Left renal cortex interstitium (tissue), 4 donors: ENCODE data around the gene LMNB1. TPM values are rescaled to one million over a fixed set of nuclear protein-coding genes. Genes with fewer than 3 reads are reported as not detected.
"Not testable (repeated sequence)": the region's sequence is repeated elsewhere in the genome, so short reads cannot be mapped to it uniquely, and the experiment has no call there.

Source experiments
- DNase-seq, 4 donors: peaks; one replicate each; pipeline ENCODE4 v3.0.0-alpha.2; 2013; ENCODE audit warnings: low read depth in 4 of 4, low spot score in 2 of 4, missing footprints in 1 of 4
- polyA plus RNA-seq, 4 donors: library from polyadenylated mRNA; unstranded; fragments of 120-200 nt; gene quantifications; one replicate each; pipeline ENCODE4 v1.2.1, GENCODE V29; 2013; ENCODE audit not compliant: insufficient read length in 4 of 4

Gene LMNB1, protein sequence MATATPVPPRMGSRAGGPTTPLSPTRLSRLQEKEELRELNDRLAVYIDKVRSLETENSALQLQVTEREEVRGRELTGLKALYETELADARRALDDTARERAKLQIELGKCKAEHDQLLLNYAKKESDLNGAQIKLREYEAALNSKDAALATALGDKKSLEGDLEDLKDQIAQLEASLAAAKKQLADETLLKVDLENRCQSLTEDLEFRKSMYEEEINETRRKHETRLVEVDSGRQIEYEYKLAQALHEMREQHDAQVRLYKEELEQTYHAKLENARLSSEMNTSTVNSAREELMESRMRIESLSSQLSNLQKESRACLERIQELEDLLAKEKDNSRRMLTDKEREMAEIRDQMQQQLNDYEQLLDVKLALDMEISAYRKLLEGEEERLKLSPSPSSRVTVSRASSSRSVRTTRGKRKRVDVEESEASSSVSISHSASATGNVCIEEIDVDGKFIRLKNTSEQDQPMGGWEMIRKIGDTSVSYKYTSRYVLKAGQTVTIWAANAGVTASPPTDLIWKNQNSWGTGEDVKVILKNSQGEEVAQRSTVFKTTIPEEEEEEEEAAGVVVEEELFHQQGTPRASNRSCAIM
- polyA plus RNA-seq: 100 to 1,000 TPM; 112 to 120 (median 113) TPM

DNA sequence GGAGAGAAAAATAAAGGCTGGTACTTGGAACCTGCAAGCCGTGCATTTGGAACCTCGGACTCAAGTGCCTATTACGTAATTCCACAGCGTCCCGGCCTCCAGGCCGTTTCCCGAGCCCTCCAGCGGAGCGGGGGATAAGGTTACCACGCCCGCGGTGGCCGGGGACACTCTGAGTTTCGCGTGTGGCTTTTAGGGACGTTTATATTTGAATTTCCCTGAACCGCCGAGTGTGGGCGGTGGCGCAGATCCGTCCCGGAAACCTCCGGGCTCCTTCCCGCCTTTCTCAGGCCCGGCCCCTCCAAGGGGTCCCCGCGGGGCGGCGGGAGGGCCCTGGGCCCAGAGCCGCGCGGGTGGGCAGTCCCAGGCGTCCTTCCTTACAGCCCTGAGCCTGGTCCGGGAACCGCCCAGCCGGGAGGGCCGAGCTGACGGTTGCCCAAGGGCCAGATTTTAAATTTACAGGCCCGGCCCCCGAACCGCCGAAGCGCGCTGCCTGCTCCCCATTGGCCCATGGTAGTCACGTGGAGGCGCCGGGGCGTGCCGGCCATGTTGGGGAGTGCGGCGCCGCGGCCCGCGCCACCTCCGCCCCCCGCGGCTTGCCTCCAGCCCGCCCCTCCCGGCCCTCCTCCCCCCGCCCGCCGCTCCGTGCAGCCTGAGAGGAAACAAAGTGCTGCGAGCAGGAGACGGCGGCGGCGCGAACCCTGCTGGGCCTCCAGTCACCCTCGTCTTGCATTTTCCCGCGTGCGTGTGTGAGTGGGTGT lies at the start of gene LMNB1:
Gene LMNB1, plus strand, starts transcription at position 638 of the 758 bp plus-strand sequence. CDS start 373 bp downstream, outside the sequence.
- DNase-seq: peak; percentile 80 to 90 (median 88)

DNA sequence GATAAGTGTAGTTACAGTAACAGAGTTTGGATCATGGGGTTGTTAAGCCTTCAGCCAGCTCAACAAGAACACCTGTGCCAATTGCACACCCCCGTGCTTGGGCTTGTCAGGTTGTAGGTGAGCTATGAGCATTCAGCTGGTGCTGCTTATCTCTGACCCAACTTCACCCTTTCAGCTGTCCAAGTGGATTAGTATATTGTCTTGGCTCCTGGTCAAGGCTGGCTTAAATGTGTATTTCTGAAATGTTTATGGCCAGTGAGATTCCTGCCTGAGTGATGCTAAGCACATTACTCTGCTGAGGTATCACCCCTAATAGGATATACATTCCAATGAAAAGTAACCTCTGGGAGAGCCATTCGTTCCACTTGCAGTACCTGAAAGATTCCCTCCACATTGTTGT lies 44.2 kb upstream of the LMNB1 start:
- DNase-seq: no peak

DNA sequence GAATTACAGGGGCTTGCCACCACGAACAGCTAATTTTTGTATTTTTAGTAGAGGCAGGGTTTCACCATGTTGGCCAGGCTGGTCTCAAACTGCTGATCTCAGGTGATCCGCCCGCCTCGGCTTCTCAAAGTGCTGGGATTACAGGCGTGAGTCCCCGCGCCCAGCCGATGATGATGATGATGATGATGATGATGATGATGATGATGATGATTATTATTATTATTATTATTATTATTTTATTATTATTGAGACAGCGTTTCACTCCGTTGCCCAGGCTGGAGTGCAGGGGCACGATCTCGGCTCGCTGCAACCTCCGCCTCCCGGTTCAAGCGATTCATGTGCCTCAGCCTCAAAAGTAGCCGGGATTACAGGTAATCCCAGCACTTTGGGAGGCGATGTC lies 42.4 kb upstream of the LMNB1 start:
- DNase-seq: not testable (repeated sequence)

DNA sequence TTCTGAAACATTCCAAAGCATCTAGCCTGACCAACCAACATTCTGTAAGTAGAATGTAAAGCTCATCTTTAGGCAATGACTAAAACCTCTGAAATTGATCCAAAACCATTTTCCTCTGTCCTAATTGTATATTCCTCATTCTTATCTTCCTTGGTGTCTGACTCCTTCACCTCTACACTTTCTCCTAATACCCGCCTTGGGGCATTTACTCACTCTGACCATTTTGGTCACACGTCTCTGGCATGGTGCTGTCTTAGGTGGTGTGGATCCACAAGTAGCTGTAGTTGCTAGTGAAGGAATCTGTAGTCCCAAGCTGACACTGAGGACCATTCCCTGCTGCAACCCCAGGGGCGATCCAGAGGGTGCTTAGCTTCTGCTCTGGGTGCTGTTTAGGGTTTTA lies 40.8 kb upstream of the LMNB1 start:
- no peak for DNase-seq

DNA sequence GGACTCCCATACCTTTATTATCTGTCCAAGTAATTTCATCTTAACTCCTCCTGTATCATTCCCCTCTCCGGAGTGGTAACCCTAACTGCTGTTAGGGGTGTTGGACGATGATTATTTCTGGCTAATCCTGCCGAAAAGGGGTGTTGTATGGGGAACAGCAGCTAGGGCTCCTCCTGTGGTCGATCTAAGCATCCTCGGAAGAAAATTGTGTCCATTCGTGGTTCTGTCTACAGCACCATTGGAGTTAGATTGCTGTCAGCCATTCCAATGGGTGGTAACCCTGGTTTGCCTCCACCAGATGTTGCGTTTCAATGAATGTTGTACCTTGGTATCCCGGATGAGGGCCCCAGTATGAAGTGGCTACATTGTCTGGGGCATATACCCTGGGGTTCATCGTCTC lies 35.6 kb upstream of the LMNB1 start:
- DNase-seq: no peak

DNA sequence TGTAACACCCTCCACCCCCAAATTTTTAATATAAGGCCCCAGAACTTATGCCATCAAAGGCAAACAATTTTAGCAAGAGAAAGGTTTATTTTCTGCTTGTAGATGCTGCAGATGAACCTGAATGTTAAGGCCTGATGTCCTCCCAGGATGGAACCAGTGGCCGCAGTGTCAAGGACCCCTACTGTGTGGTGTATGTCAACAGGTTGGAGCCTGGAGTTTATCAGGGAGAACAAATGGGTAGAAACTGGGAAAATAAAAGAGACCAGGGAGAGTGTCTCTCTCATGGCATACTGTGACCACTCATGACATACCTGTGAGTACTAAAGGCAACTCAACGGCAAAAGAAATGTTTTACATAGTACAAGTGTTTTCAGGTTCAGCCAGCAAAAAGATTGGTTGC lies 34.5 kb upstream of the LMNB1 start:
- DNase-seq: no peak

DNA sequence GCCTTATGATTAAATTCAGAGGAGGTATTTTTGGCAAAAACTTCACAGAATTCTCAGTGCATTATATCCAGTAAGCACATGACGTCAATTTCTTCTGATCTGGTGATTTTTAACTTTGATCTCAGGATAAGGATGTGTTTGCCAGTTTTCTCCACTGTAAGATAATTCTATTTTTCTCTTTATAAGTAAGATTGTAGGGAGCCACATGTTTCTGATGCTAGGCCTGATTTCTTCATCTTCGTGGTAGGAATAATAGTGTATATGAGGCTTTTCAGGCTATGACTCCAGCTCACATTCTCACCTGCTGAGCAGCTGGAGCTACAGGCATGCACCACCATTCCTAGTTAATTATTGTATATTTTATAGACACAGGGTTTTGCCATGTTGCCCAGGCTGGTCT lies 32.1 kb upstream of the LMNB1 start:
- no peak for DNase-seq

DNA sequence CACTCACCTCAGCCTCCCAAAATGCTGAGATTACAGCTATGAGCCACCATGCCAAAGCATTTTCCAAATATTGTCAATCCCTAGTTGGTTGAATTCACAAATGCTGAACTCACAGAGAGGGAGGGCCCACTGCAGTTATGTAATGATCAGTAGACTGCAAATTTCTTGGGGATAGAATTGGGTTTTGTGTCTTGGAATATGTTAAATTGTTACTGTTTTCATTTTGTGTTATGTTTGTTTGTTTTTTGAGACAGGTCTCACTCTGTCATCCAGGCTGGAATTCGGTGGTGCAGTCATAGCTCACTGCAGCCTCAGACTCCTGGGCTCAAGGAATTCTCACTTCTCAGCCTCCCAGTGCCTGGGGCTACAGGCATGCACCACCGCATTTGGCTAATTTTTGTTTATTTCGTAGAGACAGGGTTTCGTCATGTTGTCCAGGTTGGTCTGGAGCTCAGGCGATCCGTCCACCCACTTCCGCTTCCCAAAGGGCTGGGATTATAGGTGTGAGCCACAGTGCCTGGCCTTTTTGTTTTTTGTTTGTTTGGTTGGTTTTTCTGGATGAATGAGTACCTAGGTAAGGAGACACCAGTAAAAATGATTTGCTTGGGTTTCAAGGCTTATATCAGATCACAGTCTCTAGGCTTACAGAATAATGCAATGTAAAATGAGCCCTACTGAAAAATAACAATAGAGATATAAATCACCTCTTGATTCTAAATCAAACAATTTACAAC lies 31.5 kb upstream of the LMNB1 start:
- DNase-seq: no peak

DNA sequence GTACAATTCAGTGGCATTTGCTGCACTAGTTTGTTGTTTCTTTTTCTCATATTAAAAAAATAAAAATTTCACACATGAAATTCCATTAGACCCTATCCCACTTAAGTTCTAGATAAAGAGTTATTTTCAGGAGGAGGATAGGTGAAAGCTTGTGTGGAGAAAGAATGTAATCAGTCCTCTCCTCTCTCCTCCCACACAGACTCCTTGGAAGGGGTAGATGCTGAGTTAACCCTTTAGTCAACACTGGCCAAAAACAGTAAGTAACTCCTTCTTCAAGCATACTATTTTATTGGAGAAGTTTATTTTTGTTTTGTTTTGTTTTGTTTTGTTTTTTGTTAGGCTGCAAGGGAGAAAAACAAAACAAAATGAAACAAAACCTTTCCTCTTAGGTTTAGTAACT lies 30.6 kb upstream of the LMNB1 start:
- no peak for DNase-seq

DNA sequence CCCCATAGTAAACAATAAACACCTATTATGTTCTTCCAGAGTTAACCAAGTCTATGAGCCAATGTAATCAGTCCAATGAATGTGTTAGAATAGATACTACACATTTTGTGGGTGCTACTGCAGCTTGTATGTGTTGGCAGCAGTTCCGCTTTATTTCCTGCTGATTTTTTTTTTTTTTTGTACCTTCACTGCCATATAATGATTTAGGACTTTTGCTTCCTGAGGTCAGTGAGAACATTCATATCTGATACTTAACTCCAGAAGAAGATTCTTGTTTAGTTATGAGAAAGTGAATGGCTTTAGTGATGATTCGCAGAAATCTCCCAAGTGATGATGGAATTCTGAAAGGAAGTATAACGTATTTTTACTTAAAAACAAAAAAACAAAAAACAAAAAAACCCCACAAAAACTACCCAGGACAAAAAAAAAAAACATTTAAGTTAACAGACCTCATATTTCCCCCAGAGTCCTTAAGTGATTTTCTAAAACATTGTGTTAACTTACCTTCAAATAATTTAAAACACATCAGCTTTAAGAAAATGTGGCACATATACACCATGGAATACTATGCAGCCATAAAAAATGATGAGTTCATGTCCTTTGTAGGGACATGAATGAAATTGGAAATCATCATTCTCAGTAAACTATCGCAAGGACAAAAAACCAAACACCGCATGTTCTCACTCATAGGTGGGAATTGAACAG lies 24.7 kb upstream of the LMNB1 start:
- DNase-seq: no peak

DNA sequence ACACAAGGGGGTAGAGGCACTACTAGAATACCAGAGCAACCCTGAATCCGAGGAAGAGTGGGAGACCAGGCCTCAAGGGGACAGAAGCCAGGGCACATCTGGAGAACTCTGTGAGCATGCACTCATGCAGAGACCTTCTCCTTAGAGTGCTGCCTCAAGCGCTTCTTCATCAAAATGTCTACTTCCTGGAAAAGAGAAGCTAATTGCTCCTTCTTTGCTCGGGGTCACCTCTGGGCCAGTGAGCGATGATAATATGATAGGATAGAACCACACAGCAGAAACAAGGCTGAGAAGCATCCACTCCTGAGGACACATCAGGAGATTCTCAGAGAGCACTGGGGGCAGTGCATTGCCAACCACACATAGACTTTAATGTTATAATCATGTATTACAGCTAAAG lies 23.7 kb upstream of the LMNB1 start:
- no peak for DNase-seq

DNA sequence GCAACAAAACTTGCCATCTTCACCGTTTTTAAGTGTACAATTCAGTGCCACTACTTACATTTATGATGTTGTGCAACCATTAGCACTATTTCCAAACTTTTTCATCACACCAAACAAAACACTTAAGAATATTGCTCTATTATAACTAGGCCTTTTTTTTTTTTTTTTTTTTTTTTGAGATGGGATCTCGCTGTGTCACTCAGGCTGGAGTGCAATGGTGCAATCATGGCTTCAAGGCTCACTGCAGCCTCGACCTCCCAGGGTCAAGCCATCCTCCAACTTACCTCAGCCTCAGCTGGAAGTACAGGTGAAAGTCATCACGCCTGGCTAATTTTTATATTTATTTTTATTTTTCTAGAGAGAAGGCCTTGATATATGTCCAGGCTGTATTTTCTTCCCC lies 22.3 kb upstream of the LMNB1 start:
- DNase-seq: no peak

DNA sequence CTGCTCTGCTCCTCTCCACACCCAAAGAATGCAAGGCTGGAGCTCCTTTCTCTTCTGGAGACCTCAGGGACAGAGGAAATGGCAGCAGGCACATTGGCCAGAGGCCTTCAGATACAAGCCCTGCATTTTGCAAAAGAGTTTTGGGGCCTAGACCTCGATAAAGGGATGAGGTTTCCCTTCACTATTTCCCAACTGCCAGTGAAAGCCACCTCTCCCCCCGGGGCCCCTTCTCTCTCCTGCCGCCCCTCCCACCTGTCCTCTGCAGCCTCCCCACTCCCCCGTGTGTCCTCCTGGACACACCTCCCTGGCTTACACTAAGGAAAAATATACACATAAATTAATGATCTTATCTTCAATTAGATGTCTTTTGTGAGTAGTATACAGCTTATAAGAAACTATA lies 21.3 kb upstream of the LMNB1 start:
- DNase-seq: no peak

DNA sequence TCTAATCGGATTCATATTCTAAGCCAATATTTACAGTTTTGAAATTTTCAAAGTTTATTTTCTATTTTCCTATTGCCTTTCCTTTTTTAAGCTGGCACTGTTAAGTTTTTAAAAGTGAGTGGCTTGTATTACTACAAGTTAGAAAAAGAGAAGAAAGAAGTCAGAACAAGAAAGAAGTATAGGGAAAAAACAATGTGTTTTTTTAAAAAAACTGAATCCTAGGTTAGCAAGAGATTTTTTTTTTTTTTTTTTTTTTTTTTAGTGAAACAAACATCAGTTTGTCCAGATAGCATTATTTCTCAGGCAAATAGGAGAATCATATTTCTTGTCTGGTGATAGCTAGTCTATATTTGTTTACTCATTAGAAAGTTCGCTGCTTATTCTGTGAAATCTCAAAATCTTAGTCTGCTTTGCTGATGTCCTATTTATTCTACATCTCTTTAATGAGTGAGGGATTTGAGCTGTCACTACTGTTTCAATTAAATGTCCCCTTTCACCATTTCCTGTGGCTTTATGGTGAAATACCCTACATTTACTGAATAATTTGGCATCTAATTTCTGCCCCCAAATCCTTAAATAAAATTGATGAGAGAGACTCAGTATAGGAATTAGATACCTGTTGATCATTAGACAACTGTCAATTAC lies 19.1 kb upstream of the LMNB1 start:
- no peak for DNase-seq

DNA sequence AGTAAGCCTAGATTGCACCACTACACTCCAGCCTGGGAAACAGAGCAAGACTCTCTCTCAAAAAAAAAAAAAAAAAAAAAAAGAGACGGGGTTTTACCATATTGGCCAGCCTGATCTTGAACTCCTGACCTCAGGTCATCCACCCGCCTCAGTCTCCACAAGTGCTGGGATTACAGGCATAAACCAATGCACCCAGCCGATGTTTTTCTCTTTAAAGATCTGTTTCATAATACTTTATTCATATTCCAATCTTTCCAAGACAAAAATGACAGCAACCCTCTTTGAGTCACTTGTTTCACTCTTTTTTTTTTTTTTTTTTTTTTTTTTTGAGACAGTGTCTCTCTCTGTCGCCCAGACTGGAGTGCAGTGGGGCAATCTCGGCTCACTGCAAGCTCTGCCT lies 13.6 kb upstream of the LMNB1 start:
- DNase-seq: no peak

DNA sequence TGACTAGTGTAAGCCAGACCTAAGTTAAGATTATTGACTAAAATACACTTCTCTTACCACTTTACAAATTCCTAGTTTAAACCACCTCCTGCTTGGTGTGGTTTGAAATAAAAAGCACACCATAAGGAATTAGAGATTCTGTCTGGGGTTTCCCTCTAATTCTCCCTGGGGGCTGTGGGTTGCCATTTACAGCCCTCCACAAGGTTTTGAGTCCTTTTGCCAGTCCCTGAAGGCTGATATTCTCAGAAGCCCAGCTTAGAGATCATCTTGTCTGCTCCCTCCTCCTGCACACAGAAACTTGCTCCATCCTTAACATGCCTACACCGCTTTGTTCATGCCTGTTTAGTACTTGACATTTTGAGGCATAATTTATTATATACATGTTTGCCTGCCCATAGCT lies 7.2 kb upstream of the LMNB1 start:
- DNase-seq: no peak

DNA sequence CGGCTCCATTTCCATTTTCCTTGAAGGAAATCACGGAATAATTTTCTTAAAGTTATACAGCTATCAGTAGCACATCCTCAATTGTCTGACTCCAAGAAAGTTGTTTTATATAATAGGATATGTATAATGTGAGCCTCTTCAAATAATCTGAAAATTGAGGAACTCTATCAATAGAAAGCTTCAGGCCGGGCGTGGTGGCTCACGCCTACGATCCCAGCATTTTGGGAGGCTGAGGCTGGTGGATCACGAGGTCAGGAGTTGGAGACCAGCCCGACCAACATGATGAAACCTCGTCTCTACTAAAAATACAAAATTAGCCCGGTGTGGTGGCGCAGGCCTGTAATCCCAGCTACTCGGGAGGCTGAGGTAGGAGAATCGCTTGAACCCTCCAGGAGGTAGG lies 3.4 kb upstream of the LMNB1 start:
- DNase-seq: not testable (repeated sequence)

DNA sequence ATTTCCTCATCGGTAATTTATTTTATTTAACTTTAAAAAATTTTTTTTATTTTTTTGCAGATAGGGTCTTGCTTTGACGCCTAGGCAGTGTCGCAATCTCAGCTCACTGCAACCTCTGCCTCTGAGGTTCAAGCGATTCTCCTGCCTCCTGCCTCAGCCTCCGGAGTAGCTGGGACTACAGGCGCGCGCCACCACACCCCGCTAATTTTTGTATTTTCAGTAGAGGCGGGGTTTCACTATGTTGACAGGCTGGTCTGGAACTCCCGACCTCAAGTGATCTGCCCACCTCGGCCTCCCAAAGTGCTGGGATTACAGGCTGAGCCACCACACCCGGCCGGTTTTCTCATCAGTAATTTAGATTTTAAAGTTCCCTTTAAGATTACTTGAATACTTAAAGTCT lies 2.3 kb upstream of the LMNB1 start:
- DNase-seq: not testable (repeated sequence)

DNA sequence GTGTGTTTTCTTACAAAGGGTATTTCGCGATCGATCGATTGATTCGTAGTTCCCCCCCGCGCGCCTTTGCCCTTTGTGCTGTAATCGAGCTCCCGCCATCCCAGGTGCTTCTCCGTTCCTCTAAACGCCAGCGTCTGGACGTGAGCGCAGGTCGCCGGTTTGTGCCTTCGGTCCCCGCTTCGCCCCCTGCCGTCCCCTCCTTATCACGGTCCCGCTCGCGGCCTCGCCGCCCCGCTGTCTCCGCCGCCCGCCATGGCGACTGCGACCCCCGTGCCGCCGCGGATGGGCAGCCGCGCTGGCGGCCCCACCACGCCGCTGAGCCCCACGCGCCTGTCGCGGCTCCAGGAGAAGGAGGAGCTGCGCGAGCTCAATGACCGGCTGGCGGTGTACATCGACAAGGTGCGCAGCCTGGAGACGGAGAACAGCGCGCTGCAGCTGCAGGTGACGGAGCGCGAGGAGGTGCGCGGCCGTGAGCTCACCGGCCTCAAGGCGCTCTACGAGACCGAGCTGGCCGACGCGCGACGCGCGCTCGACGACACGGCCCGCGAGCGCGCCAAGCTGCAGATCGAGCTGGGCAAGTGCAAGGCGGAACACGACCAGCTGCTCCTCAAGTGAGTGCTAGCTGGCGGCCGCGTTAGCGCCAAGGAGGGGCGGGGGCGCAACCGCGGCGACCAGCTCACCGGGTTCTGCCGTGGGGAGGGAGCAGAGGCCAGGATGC lies 480 bp downstream of the LMNB1 start:
- DNase-seq: peak; percentile 37 to 46 (median 43)
